Panc1 (cell line): ENCODE results near the gene GFER. TPM values are rescaled to one million over a fixed set of nuclear protein-coding genes. Genes with fewer than 3 reads are reported as not detected.

ENCODE experiments used
- ATAC-seq: fragments of 200-7000 bp; cut with Tn5 transposase; 2 replicates; pipeline ENCODE4 v1.9.1; 2020; ENCODE audit warnings: mild to moderate bottlenecking, moderate library complexity
- BruUV-seq: library from RNA; stranded (reverse); fragments of 400-500 nt; replicated peaks from 2 replicates; lab custom pipeline; 2021; lab: Mats Ljungman, UMichigan
- CTCF ChIA-PET: fragments of 300-600 bp; sonication (Branson Sonifier 250); formaldehyde crosslinking; loops from one replicate; lab custom pipeline; 2022; ENCODE audit warnings: antibody characterized with exemption; lab: Charles Lee
- POLR2A ChIA-PET: fragments of 300-600 bp; sonication (Branson Sonifier 250); formaldehyde crosslinking; loops from one replicate; lab custom pipeline; 2022; ENCODE audit warnings: antibody characterized with exemption; lab: Charles Lee
- DNase-seq: peaks from one replicate; pipeline ENCODE4 v3.0.0-alpha.2; 2010; ENCODE audit warnings: low read depth, low spot score
- H3K27ac ChIP-seq: 2 replicates; pipeline ENCODE4 v1.5.1; 2011; ENCODE audit warnings: mild to moderate bottlenecking, low read length, inconsistent platforms
- H3K27me3 ChIP-seq: fragments of 200-500 bp; sonication (Bioruptor generic); 2 replicates; pipeline ENCODE4 v1.6.0; 2014; ENCODE audit warnings: low read length, inconsistent platforms; ENCODE audit not compliant: control insufficient read depth, insufficient read depth
- H3K36me3 ChIP-seq: fragments of 200-500 bp; sonication (Bioruptor generic); 2 replicates; pipeline ENCODE4 v1.5.1; 2014; ENCODE audit warnings: inconsistent platforms, mild to moderate bottlenecking, low read length, moderate library complexity; ENCODE audit not compliant: control insufficient read depth, insufficient read depth
- H3K4me1 ChIP-seq: 2 replicates; pipeline ENCODE4 v1.5.1; 2011; ENCODE audit warnings: inconsistent platforms, mild to moderate bottlenecking, low read length, moderate library complexity; ENCODE audit not compliant: control insufficient read depth, insufficient read depth
- H3K4me3 ChIP-seq, 2 experiments: 2 replicates each; pipeline ENCODE4 v1.5.1; 2011 to 2012; ENCODE audit warnings: low read depth in 2 of 2, low read length in 2 of 2, mild to moderate bottlenecking in 2 of 2, inconsistent platforms in 1 of 2, moderate library complexity in 1 of 2
- H3K9me3 ChIP-seq: fragments of 200-500 bp; sonication (Bioruptor generic); 2 replicates; pipeline ENCODE4 v1.5.1; 2014; ENCODE audit warnings: low read depth, mild to moderate bottlenecking, inconsistent platforms, low read length, moderate library complexity; ENCODE audit not compliant: control insufficient read depth, insufficient read depth
- POLR2AphosphoS5 ChIP-seq: IDR thresholded peaks from 2 replicates; pipeline ENCODE4 v1.6.1; 2012; ENCODE audit warnings: mild to moderate bottlenecking, low read depth, low read length, moderate library complexity
- SIN3A ChIP-seq: IDR thresholded peaks from 2 replicates; pipeline ENCODE4 v1.6.1; 2012; ENCODE audit warnings: low read depth, mild to moderate bottlenecking, low read length, moderate library complexity, borderline replicate concordance; ENCODE audit not compliant: insufficient read depth
- TCF7L2 ChIP-seq: IDR thresholded peaks from 2 replicates; pipeline ENCODE4 v1.6.1; 2011; ENCODE audit warnings: mild to moderate bottlenecking, low read depth, low read length, inconsistent platforms
- in situ Hi-C: cut with HindIII; loops from 2 replicates; pipeline ENCODE4 v1.10.0; 2016; ENCODE audit warnings: low sequenced_read_pairs, low pct_unique_long_range_greater_than_20kb
- intact Hi-C: fragments of 100-400 bp; cut with micrococcal nuclease; formaldehyde crosslinking; loops from one replicate; pipeline ENCODE4 v1.10.0; 2022; ENCODE audit not compliant: unreplicated experiment
- total RNA-seq: library from RNA; stranded (reverse); gene quantifications from one replicate; pipeline ENCODE4 v1.2.1, GENCODE V29; 2021; ENCODE audit not compliant: unreplicated experiment
- TF ChIP-seq, protein P1 (sequence below): fragments of 450-650 bp; IDR thresholded peaks from 2 replicates; pipeline ENCODE4 v1.5.1; 2017; ENCODE audit warnings: mild to moderate bottlenecking
- TF ChIP-seq, protein P2 (sequence below), 2 experiments: IDR thresholded peaks; 2 replicates each; pipeline ENCODE4 v1.6.1; 2011 to 2012; ENCODE audit warnings: low read depth in 2 of 2, control low read depth in 1 of 2, low read length in 1 of 2, mild to moderate bottlenecking in 1 of 2, moderate library complexity in 1 of 2; ENCODE audit not compliant: insufficient read depth in 1 of 2

GFER gene
- total RNA-seq, 1 experiment from 2014 or later = 49.2 TPM

DNA sequence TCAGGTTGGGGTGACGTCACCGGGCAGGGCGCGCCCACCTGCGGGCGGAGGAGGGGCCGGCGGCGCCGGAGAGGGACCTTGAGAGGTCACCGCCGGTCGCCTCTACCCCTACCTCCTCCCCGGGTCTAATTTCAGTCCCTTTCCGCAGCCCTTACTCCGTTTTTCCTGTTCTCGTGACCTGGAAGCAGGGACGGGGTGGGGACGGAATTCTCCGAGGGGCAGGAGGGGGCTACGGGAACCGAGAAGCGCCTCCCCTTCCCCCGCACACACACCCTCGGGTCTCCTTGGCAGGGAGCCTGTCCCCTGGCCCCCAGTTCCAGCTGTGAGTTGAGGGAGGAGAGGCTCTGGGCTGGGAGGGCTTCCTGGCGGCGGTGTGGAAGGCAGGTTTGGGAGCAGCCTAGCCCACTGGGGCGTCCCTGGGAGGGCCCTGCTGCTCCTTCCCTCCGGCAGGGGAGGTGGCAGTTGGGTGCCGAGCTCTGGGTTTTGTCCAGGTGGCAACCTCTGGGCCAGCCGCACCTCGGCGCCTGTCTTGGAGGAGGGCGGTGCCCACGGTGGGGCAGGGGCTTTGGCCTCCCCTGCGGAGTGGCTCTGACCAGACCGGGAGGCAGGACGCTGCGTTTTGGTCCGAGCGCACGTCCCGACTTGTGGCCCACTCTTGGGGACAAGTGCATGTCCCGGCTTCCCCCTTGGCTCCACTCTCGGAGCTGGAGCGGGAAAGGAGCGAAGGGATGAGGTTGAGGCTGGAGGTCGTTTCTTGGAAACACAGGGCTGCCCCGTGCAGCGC is 6.5 kb downstream of the GFER start:
- no peak for DNase-seq
- peak; percentile 13; the same call in 1 of the 2 replicates for ATAC-seq
- intact Hi-C loops (no loop called here), in situ Hi-C loops (no loop called here)
- H3K27me3 ChIP-seq = no peaks in the 10 kb centered on the region
- no peaks in the 10 kb centered on the region for H3K36me3 ChIP-seq
- H3K4me3 ChIP-seq = peak overlapping the region; percentile 50 to 67
- peak overlapping the region; percentile 61; the same call in 1 of the 2 replicates for H3K27ac ChIP-seq
- no TSS peak for BruUV-seq
- ChIA-PET CTCF (no interaction called here), POLR2A (interaction anchor here (0.6 kb wide), 1 partner anchor 51 kb away, joined by 5 read pairs; no protein-coding TSS in a partner anchor)
- no peaks in the 10 kb centered on the region for H3K9me3 ChIP-seq
- TF ChIP-seq SIN3A (no peak), POLR2AphosphoS5 (no peak), TCF7L2 (no peak)
- TF ChIP-seq, protein P1, sequence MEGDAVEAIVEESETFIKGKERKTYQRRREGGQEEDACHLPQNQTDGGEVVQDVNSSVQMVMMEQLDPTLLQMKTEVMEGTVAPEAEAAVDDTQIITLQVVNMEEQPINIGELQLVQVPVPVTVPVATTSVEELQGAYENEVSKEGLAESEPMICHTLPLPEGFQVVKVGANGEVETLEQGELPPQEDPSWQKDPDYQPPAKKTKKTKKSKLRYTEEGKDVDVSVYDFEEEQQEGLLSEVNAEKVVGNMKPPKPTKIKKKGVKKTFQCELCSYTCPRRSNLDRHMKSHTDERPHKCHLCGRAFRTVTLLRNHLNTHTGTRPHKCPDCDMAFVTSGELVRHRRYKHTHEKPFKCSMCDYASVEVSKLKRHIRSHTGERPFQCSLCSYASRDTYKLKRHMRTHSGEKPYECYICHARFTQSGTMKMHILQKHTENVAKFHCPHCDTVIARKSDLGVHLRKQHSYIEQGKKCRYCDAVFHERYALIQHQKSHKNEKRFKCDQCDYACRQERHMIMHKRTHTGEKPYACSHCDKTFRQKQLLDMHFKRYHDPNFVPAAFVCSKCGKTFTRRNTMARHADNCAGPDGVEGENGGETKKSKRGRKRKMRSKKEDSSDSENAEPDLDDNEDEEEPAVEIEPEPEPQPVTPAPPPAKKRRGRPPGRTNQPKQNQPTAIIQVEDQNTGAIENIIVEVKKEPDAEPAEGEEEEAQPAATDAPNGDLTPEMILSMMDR = no peak
- TF ChIP-seq, protein P2, sequence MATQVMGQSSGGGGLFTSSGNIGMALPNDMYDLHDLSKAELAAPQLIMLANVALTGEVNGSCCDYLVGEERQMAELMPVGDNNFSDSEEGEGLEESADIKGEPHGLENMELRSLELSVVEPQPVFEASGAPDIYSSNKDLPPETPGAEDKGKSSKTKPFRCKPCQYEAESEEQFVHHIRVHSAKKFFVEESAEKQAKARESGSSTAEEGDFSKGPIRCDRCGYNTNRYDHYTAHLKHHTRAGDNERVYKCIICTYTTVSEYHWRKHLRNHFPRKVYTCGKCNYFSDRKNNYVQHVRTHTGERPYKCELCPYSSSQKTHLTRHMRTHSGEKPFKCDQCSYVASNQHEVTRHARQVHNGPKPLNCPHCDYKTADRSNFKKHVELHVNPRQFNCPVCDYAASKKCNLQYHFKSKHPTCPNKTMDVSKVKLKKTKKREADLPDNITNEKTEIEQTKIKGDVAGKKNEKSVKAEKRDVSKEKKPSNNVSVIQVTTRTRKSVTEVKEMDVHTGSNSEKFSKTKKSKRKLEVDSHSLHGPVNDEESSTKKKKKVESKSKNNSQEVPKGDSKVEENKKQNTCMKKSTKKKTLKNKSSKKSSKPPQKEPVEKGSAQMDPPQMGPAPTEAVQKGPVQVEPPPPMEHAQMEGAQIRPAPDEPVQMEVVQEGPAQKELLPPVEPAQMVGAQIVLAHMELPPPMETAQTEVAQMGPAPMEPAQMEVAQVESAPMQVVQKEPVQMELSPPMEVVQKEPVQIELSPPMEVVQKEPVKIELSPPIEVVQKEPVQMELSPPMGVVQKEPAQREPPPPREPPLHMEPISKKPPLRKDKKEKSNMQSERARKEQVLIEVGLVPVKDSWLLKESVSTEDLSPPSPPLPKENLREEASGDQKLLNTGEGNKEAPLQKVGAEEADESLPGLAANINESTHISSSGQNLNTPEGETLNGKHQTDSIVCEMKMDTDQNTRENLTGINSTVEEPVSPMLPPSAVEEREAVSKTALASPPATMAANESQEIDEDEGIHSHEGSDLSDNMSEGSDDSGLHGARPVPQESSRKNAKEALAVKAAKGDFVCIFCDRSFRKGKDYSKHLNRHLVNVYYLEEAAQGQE (IDR thresholded peaks at IDR 0.05; ENCODE audit: insufficient read depth in 1 of 2, low read depth in 2 of 2, low read length in 1 of 2) = no peak
- H3K4me1 ChIP-seq = peaks cover 18% of the 10 kb centered on the region

DNA sequence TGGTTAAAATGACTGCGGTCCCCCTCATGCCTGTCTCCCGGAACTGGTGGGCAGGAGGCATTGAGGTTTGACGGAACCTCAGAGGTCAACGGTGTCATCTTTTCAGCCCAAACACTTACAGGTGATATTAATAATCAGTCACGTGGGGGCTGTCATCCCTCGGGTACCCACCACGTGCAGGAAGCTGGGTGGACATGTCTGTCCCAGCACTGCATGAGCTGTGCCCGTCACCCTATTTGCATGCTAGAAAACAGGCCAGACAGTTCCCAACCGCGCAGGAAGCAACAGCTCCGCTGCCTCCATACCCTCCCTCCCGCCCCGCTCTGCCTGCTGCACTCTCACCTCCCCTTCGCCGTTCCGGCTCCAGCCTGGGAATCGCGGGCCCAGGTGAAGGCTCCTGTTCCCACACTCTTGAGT is 7.2 kb downstream of the GFER start:
- Histone ChIP-seq H3K4me3 (peak overlapping the region in 1 of 2 experiments; percentile 67; a peak in 1 of 4 replicates), H3K27me3 (no peaks in the 10 kb centered on the region), H3K36me3 (no peaks in the 10 kb centered on the region), H3K4me1 (peaks cover 15% of the 10 kb centered on the region; the same call in 1 of the 2 replicates), H3K9me3 (no peaks in the 10 kb centered on the region), H3K27ac (no peak overlapping the region)
- in situ Hi-C loops (no loop called here), intact Hi-C loops (no loop called here)
- TF ChIP-seq POLR2AphosphoS5 = no peak
- TF ChIP-seq, protein P2 (IDR thresholded peaks at IDR 0.05; ENCODE audit: insufficient read depth in 1 of 2, low read depth in 2 of 2, low read length in 1 of 2) = no peak
- TF ChIP-seq, protein P1 = no peak
- no peak for TF ChIP-seq TCF7L2
- no peak for TF ChIP-seq SIN3A
- DNase-seq (no peak), ATAC-seq (no peak)
- BruUV-seq = no TSS peak
- POLR2A ChIA-PET = interaction anchor here (0.6 kb wide), 1 partner anchor 50 kb away, joined by 5 read pairs; no protein-coding TSS in a partner anchor
- CTCF ChIA-PET = no interaction called here
